Measurements from ENCODE around the gene MAMDC4.

MAMDC4 gene

DNA sequence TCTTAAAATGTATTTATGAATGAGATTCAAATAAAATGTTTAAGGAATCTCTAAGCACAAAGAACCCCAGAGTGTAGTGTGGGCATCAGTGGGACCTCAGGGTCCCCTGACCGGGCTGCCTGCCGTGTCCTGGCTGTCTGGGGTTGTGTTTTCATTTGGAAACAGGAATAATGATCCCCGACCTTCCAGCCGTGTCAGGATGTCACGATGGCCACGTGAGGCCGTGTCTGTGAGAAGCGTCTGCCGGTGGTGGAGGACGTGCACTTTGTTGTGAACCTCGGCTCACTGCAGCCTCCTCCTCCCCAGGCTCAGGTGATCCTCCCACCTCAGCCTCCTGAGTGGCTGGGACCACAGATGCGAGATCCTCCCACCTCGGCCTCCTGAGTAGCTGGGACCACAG is 38.5 kb downstream of the MAMDC4 start:
- DNase-seq (ENCODE audit: low spot score) = no peak

DNA sequence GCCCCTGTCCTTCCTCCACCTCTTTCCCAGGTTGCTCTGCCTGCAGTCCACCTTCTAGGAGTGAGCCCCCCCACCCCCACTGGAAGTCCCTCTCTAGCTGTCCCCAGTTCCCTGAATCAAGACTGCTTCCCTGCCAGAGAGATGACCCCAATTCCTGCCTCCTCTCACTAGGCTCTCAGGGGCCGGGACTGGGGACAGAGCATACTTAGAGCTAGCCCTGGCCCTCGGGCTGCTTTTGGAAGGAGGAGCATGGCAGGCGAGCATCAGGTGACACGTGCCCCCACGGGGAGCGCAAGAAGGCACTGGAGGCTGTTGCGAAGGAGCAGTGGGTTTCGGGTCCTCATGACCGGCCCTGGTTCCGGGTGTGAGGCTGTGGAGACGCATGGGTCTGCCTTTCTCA is 43.9 kb downstream of the MAMDC4 start:
- no peak for DNase-seq (ENCODE audit: low spot score)

DNA sequence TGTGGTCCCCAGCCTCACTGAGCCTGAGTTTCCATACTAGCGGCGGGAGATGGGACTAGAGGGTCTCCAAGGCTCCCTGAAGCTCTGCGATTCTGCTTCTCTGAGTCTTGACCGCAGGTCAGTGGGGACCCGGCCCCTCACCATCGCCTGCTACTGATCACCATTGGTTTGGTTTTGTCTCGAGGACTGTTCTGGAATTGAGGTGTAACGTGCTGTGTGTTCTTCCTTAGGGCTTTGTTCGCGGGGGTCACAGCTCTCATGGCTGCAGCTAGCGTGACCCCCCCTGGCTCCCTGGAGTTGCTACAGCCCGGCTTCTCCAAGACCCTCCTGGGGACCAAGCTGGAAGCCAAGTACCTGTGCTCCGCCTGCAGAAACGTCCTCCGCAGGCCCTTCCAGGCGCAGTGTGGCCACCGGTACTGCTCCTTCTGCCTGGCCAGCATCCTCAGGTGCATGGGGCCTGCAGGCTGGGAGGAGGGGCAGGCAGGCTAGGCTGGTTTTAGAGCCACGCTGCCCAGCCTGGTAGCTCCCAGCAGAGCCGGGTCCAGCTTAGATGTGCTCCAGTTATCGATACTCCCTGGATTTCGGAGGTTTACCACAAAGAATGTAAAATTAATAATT is 46.4 kb downstream of the MAMDC4 start:
- DNase-seq (ENCODE audit: low spot score) = no peak

DNA sequence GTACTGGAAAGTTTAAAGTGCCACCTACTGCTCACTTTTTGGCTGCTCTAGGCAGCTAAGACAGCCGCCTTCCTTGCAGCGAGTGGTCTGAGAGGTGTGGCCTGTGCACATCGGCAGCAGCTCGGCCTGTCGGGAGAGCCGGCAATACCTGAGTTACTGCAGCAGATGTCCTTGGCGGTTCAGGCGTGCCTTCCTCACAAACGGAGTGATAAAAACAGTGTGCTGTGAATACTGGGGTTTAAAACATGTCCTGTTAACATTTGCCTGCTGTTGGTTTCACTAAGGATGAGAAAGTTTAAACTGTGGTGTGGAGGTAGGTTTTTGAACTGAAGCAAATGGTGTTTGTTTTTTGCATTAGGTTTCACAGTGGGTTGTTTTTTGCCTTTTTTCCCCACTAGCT is 47.0 kb downstream of the MAMDC4 start:
- no peak for DNase-seq (ENCODE audit: low spot score)

DNA sequence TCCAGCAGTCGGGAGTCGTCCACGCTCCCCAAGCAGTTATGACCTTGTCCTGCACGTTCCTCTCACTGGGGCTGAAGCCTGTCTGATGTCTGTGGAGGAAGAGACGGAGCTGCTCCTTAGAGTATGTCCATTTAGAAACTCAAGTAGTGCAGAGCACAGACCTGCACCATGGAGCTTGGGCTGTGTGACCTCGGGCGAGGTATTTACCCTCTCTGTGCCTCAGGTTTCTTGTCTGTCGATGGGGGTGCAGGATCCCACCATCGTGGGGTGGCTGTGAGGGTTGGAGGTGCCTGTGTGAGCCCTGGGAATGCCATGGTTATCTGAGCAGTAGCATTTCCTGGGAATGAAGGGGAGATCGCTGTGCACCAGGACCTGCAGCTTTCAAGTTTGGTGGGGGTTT is 48.4 kb downstream of the MAMDC4 start:
- DNase-seq (ENCODE audit: low spot score) = no peak

DNA sequence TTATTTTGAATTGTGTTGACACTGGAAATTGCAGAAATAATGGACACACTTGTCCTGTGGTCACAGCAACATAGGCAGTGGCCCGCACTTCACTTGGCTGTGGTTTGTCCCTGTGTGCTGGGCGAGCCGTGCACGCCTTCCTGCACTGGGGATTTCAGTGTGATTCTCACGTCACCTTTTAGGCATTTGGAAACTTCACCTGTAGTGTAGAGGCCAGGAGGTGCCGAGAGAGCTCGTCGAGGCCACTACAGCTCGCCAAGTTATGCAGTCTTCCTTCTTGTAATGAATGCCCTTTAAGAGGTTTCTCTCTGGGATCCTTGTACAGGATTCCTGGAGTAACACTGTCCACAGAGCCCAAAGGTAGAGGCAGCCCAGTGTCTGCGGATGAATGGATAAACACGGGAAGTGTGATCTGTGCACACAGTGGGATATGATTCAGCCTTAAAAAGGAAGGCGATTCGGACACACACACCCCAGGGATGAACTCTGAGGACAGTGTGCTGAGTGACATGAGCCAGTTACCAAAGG is 48.9 kb downstream of the MAMDC4 start:
- DNase-seq (ENCODE audit: low spot score) = no peak

DNA sequence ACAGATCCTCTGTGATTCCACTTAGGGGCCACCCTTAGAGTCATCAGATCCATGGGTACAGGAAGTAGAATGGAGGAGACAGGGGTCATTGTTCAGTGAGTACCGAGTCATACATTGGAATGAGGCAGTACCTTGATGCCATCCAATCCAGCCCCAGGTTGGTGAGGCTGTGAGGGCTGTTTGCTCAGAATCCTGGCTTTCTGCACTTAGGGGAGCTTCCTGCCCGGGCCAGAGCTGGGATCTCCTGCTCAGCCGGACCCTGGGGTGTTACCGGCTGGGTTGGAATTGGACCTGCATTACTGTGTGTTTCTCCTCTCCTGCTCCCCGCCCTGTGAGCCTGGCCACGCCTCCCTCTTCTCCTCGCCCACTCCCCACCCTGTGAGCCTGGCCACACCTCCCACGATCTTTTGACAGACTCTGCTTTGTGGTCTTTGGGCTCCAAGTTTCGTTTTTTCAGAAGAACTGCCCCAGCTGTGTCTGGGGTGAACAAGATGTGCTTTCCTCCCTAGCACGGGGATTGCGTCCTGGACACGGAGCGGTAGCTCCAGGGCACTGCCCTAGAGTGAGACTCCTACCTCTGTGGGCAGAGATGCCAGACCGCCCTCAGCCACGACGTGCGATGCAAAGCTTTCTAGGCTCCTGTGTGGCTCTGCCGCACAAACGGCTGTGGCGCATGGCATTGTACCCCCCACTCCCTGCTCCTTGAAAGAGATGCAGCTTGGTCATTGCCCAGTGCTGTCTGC is 49.5 kb downstream of the MAMDC4 start:
- DNase-seq (ENCODE audit: low spot score) = no peak

DNA sequence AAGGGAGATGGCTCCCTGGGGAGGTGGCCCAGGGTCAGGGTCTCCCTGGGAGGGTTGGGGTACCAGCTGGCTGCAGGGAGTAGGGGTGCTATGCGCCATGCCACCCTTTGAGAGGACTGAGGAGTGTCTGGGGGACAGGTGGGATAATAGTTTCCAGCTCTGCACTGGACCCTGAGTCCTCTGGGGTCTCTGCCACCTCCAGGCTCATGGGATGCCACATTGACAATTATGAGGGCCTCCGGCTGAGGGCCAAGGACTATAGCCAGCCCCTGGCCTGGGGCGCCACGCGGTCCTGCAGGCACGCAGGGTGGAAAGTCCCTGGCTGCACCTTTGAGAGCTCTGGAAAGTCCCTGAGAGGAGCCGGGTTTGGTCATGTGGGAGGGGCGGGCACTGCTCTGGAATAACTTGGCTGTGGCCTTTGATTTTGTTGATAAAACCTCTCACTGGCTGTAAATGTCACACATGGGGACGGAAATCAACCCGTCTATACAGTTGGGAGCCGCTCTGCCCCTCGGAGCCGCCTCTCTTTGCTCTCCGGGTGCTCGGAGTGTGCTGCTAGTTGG is 50.2 kb downstream of the MAMDC4 start:
- no peak for DNase-seq (ENCODE audit: low spot score)

DNA sequence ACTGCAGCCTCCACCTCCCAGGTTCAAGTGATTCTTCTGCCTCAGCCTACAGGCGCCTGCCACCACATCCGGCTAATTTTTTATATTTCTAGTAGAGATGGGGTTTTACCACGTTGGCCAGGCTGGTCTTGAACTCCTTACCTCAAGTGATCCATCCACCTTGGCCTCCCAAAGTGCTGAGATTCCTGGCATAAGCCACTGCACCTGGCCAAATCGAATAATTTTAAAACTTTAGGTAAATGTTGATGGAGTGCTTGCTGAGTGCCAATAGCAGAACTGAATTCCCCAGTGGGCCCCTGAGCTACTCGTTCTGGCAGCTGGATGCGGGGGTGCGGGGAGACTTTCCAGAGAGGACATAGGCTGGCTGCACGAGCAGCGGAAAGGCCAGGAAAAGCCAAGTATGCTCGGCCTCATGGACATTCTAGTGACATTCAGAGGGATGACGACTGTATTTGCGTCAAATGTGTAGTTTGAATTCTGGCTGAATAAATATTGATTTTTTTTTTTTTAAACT is 51.0 kb downstream of the MAMDC4 start:
- DNase-seq (ENCODE audit: low spot score) = no peak

DNA sequence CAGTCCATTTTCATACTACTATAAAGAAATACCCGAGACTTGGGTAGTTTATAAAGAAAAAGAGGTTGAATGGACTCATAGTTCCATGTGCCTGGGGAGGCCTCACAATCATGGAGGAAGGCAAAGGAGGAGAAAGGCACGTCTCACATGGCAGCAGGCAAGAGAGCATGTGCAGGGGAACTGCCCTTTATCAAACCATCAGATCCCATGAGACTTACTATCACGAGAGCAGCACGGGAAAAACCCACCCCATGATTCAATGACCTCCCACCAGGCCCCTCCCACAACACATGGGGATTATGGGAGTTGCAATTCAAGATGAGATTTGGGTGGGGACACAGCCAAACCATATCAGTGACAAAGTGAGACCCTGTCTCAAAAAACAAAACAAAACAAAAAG is 54.1 kb downstream of the MAMDC4 start:
- no peak for DNase-seq (ENCODE audit: low spot score)

DNA sequence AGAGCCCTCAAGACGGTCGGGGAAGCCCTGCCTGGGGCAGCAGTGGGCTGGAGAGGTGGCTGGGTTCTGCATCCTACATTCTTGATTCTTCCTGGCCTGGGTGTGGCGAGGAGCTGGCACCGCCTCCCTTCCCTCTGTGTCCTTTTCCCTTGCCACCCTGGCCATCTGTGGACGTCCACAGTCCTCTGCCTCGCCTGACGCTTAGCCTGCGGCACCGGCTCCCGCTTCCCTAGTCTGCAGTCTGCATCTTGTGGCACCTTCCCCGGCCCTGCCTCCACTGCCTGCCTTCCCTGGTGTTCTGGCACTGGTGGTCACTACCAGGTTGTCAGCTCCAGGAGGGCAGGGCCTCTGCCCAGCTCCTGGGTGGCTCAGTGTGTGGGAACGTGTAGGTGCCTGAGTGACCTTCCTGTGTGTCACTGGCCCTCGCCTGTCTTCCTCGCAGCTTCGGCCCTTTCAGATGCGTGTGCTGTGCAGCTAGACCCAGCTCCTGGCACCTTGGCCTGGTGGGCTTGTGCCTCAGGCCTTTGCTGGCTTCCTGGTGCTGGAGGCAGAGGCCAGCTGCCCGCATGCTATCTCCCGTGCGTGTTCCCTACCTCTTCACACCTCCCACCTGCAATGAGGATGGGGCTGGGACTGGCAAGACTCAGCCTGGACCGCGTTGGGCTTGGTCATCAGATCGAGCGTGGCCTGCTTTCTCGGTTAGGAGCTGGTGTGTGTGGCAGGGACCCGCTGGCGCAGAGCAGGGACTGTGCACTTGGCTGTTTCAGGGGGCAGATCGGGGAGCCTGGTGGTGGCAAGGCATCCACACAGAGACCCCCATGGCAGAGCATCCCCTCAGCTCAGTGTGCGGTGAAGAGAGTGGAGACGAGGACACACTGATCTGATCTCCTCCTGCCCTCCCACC is 55.1 kb downstream of the MAMDC4 start:
- DNase-seq (ENCODE audit: low spot score) = no peak
